SK-N-SH (cell line): ENCODE data around the gene GTPBP8. TPM values are rescaled to one million over a fixed set of nuclear protein-coding genes. Genes with fewer than 3 reads are reported as not detected.

Experiments
- CTCF ChIA-PET: fragments of 300-600, 350-600 bp; formaldehyde crosslinking; extraction: SDS; loops from one replicate; lab custom pipeline; 2021; lab: Yijun Ruan, JAX
- POLR2A ChIA-PET: fragments of 350-600 bp; sonication (Branson Sonifier 250); formaldehyde crosslinking; extraction: SDS; loops from one replicate; lab custom pipeline; 2020; ENCODE audit warnings: antibody characterized with exemption, inconsistent platforms; lab: Yijun Ruan, JAX
- DNase-seq: peaks from one replicate; pipeline ENCODE4 v3.0.0; 2012
- H2AFZ ChIP-seq: fragments of 200-600 bp; sonication (generic); 2 replicates; pipeline ENCODE4 v1.8.1; 2016; ENCODE audit warnings: antibody characterized with exemption, mild to moderate bottlenecking, low read depth
- H3F3A ChIP-seq: fragments of 200-600 bp; sonication (generic); replicated peaks from 2 replicates; pipeline ENCODE3; 2016; ENCODE audit warnings: antibody characterized with exemption, mild to moderate bottlenecking; ENCODE audit not compliant: insufficient read depth
- H3K27ac ChIP-seq, 2 experiments: fragments of 200-500 bp in 1 of 2; fragments of 200-600 bp in 1 of 2; sonication (Bioruptor generic) in 1 of 2; sonication (generic), shearing (Covaris generic) in 1 of 2; 2 replicates each; pipeline versions ENCODE4 v1.5.1 to v1.6.1; 2014 to 2016; ENCODE audit warnings: low read depth in 2 of 2, inconsistent platforms in 1 of 2, low read length in 1 of 2, mild to moderate bottlenecking in 1 of 2, mixed read lengths in 1 of 2
- H3K27me3 ChIP-seq: fragments of 200-600 bp; sonication (generic), shearing (Covaris generic); 2 replicates; pipeline ENCODE4 v1.6.1; 2016; ENCODE audit warnings: mixed run types; ENCODE audit not compliant: insufficient read depth
- H3K36me3 ChIP-seq, 2 experiments: fragments of 200-500 bp in 1 of 2; fragments of 200-600 bp in 1 of 2; sonication (Bioruptor generic) in 1 of 2; sonication (generic) in 1 of 2; replicated peaks in 1 of 2; 2 replicates each; pipeline versions ENCODE3 to v1.5.1; 2014 to 2016; ENCODE audit warnings: low read length in 1 of 2, mild to moderate bottlenecking in 1 of 2; ENCODE audit not compliant: insufficient read depth in 2 of 2, control insufficient read depth in 1 of 2
- H3K4me1 ChIP-seq, 2 experiments: fragments of 200-500 bp in 1 of 2; fragments of 200-600 bp in 1 of 2; sonication (Bioruptor generic) in 1 of 2; sonication (generic), shearing (Covaris generic) in 1 of 2; 2 replicates each; pipeline versions ENCODE4 v1.5.1 to v1.6.1; 2014 to 2016; ENCODE audit warnings: low read depth in 1 of 2, low read length in 1 of 2, mixed run types in 1 of 2; ENCODE audit not compliant: insufficient read depth in 2 of 2, control insufficient read depth in 1 of 2
- H3K4me2 ChIP-seq: fragments of 200-600 bp; sonication (generic), shearing (Covaris generic); 2 replicates; pipeline ENCODE4 v1.6.1; 2017; ENCODE audit warnings: mixed run types
- H3K4me3 ChIP-seq, 2 experiments: fragments of 200-500 bp in 1 of 2; fragments of 200-600 bp in 1 of 2; sonication (Bioruptor generic) in 1 of 2; sonication (generic), shearing (Covaris generic) in 1 of 2; 2 replicates each; pipeline versions ENCODE4 v1.5.1 to v1.8.1; 2014 to 2016; ENCODE audit warnings: low read depth in 2 of 2, inconsistent platforms in 1 of 2, low read length in 1 of 2, mild to moderate bottlenecking in 1 of 2, mixed read lengths in 1 of 2, moderate library complexity in 1 of 2
- H3K79me2 ChIP-seq: fragments of 200-600 bp; sonication (generic); 2 replicates; pipeline ENCODE4 v1.8.1; 2017; ENCODE audit warnings: mild to moderate bottlenecking; ENCODE audit not compliant: insufficient read depth
- H3K9ac ChIP-seq: fragments of 200-600 bp; sonication (generic); 2 replicates; pipeline ENCODE4 v1.6.1; 2017; ENCODE audit warnings: mixed run types
- H3K9me2 ChIP-seq: fragments of 200-600 bp; sonication (generic); 2 replicates; pipeline ENCODE4 v1.6.1; 2017; ENCODE audit warnings: mixed run types
- H3K9me3 ChIP-seq: fragments of 200-600 bp; sonication (generic); 2 replicates; pipeline ENCODE4 v1.6.1; 2017; ENCODE audit warnings: mixed run types, mild to moderate bottlenecking, moderate library complexity
- H4K20me1 ChIP-seq: fragments of 200-600 bp; sonication (generic); 2 replicates; pipeline ENCODE4 v1.6.1; 2017; ENCODE audit warnings: mild to moderate bottlenecking, mixed run types; ENCODE audit not compliant: insufficient read depth
- CTCF ChIP-seq: fragments of 200-600 bp; sonication (generic); IDR thresholded peaks from 2 replicates; pipeline ENCODE4 v1.6.1; 2017; ENCODE audit warnings: antibody characterized with exemption, mild to moderate bottlenecking, moderate library complexity
- ELF1 ChIP-seq: IDR thresholded peaks from 2 replicates; pipeline ENCODE4 v1.4.0; 2012
- EP300 ChIP-seq, 2 experiments: IDR thresholded peaks; 2 replicates each; pipeline versions ENCODE4 v1.4.0 to v1.6.1; 2012; ENCODE audit warnings: borderline replicate concordance in 1 of 2, low read depth in 1 of 2, low read length in 1 of 2
- FOSL2 ChIP-seq: IDR thresholded peaks from 2 replicates; pipeline ENCODE4 v1.4.0; 2012; ENCODE audit warnings: low read depth, mild to moderate bottlenecking, moderate library complexity, borderline replicate concordance
- FOXM1 ChIP-seq: IDR thresholded peaks from 2 replicates; pipeline ENCODE4 v1.4.0; 2012; ENCODE audit warnings: low read depth, mild to moderate bottlenecking
- IRF3 ChIP-seq: fragments of 150-350 bp; IDR thresholded peaks from 2 replicates; pipeline ENCODE4 v1.6.1; 2016; ENCODE audit warnings: mild to moderate bottlenecking, low read depth, low read length
- JUND ChIP-seq: IDR thresholded peaks from 2 replicates; pipeline ENCODE4 v1.4.0; 2012
- MEF2A ChIP-seq: IDR thresholded peaks from 2 replicates; pipeline ENCODE4 v1.4.0; 2012; ENCODE audit warnings: low read depth, borderline replicate concordance
- MXI1 ChIP-seq: IDR thresholded peaks from 2 replicates; pipeline ENCODE4 v1.6.1; 2012; ENCODE audit warnings: mild to moderate bottlenecking, low read depth, low read length, improper control_type of control experiment
- NFIC ChIP-seq: IDR thresholded peaks from 2 replicates; pipeline ENCODE4 v1.4.0; 2012; ENCODE audit warnings: borderline replicate concordance
- NRF1 ChIP-seq: IDR thresholded peaks from 2 replicates; pipeline ENCODE4 v1.6.1; 2012; ENCODE audit warnings: low read depth, mild to moderate bottlenecking, low read length
- POLR2AphosphoS5 ChIP-seq: IDR thresholded peaks from 2 replicates; pipeline ENCODE4 v1.6.1; 2012; ENCODE audit warnings: low read depth, low read length
- RCOR1 ChIP-seq: fragments of 150-350 bp; IDR thresholded peaks from 2 replicates; pipeline ENCODE4 v1.6.1; 2017; ENCODE audit warnings: antibody characterized with exemption, low read length
- RFX5 ChIP-seq: IDR thresholded peaks from 2 replicates; pipeline ENCODE4 v1.6.1; 2012; ENCODE audit warnings: mild to moderate bottlenecking, improper control_type of control experiment, low read length
- SIN3A ChIP-seq: IDR thresholded peaks from 2 replicates; pipeline ENCODE4 v1.6.1; 2012; ENCODE audit warnings: low read depth, mild to moderate bottlenecking, low read length, moderate library complexity, borderline replicate concordance
- SMC3 ChIP-seq: IDR thresholded peaks from 2 replicates; pipeline ENCODE4 v1.6.1; 2012; ENCODE audit warnings: low read depth, low read length, improper control_type of control experiment
- TEAD4 ChIP-seq: IDR thresholded peaks from 2 replicates; pipeline ENCODE4 v1.4.0; 2012; ENCODE audit warnings: mild to moderate bottlenecking, borderline replicate concordance; ENCODE audit not compliant: insufficient read depth
- ZBTB33 ChIP-seq: IDR thresholded peaks from 2 replicates; pipeline ENCODE4 v1.4.0; 2012; ENCODE audit warnings: low read depth, borderline replicate concordance
- whole genome bisulfite sequencing: methylation state at CpG from one replicate; pipeline ENCODE4 v1.1.6; 2017; ENCODE audit warnings: low lambda C conversion rate; 5-methylcytosine and 5-hydroxymethylcytosine counted together
- polyA plus RNA-seq, 3 experiments: library from polyadenylated mRNA; depleted of rRNA; stranded (reverse); fragments of >200 nt; gene quantifications; 2 replicates each; pipeline ENCODE4 v1.2.3, GENCODE V29; 2012
- TF ChIP-seq, protein P1 (sequence below): IDR thresholded peaks from 2 replicates; pipeline ENCODE4 v1.4.0; 2012; ENCODE audit warnings: low read depth, borderline replicate concordance

GTPBP8 gene
- polyA plus RNA-seq, 1 of the 3 experiments (the other 2 are of a cell fraction): 20.1 TPM

DNA sequence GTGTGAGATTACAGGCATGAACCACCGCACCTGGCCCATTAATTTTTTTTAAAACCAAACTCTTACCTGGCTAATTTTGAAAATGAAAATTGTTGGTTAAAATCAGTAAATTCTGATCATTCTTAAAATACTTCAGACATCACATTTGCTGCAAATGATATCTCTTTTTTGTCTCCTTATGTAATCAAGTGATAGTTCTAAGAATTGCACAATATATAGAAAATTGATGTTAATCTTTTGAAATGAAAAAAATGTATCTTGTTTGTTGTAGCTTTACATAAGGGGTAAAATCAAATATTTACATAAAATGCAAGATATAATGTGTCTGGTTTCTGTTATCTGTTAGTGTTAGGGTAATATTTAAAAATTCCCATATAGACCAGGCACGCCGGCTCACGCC lies 5.0 kb downstream of the GTPBP8 start:
- H4K20me1 ChIP-seq: no peaks in the 10 kb centered on the region
- H3F3A ChIP-seq: peaks cover 12% of the 10 kb centered on the region
- no peak overlapping the region for H2AFZ ChIP-seq
- POLR2A ChIA-PET: interaction anchor here (0.6 kb wide), 1 partner anchor 427 kb away, joined by 3 read pairs; no protein-coding TSS in a partner anchor
- no peaks in the 10 kb centered on the region for H3K9me3 ChIP-seq
- H3K4me3 ChIP-seq: no peak overlapping the region
- WGBS: 97% methylated on average over 4 of the region's 4 CpGs
- peaks cover 48 to 51% of the 10 kb centered on the region in 2 experiments for H3K36me3 ChIP-seq
- H3K9me2 ChIP-seq: no peaks in the 10 kb centered on the region
- peaks cover 6 to 7% of the 10 kb centered on the region in 2 experiments; a peak in 3 of 4 replicates for H3K4me1 ChIP-seq
- H3K27ac ChIP-seq: no peak overlapping the region
- no peak overlapping the region for H3K9ac ChIP-seq
- DNase-seq: no peak
- TF ChIP-seq JUND: no peak
- TF ChIP-seq POLR2AphosphoS5: no peak
- TF ChIP-seq, protein P1, sequence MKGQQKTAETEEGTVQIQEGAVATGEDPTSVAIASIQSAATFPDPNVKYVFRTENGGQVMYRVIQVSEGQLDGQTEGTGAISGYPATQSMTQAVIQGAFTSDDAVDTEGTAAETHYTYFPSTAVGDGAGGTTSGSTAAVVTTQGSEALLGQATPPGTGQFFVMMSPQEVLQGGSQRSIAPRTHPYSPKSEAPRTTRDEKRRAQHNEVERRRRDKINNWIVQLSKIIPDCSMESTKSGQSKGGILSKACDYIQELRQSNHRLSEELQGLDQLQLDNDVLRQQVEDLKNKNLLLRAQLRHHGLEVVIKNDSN: no peak
- TF ChIP-seq FOXM1: no peak
- TF ChIP-seq RFX5: no peak
- TF ChIP-seq NFIC: no peak
- no peak for TF ChIP-seq CTCF
- TF ChIP-seq ELF1: no peak
- TF ChIP-seq SIN3A: no peak
- TF ChIP-seq MEF2A: no peak
- TF ChIP-seq EP300 (IDR thresholded peaks at IDR 0.05; ENCODE audit: borderline replicate concordance in 1 of 2, low read depth in 1 of 2, low read length in 1 of 2): no peak
- TF ChIP-seq MXI1: no peak
- no peak for TF ChIP-seq SMC3
- TF ChIP-seq NRF1: no peak
- no peaks in the 10 kb centered on the region for H3K27me3 ChIP-seq
- CTCF ChIA-PET: interaction anchor here (1.5 kb wide), 1 partner anchor 352 kb away, joined by 3 read pairs; no protein-coding TSS in a partner anchor
- peaks cover 44% of the 10 kb centered on the region for H3K79me2 ChIP-seq
- no peak overlapping the region for H3K4me2 ChIP-seq

DNA sequence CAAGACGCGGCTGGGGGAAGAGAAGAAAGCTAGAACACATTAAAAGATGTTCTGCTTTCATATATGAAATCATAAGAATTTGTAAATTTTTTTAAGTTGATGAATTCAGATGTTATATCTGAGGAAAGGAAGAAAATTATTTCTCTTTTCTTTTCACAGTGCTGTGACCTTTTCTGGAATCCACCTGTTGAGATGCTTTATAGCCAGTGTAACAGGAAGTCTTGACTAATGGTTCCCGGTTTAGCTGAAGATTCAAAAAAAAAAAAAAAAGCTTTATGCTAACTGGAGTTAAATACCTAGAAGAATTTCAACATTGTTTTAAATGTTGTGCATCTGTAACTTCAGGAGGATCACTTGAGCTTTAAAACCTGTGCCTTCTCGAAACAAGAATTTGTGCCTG lies 9.9 kb downstream of the GTPBP8 start:
- no peaks in the 10 kb centered on the region for H3K9me3 ChIP-seq
- peaks cover 79 to 82% of the 10 kb centered on the region in 2 experiments for H3K36me3 ChIP-seq
- POLR2A ChIA-PET: no interaction called here
- H3K4me3 ChIP-seq: no peak overlapping the region
- H2AFZ ChIP-seq: no peak overlapping the region
- TF ChIP-seq FOSL2: no peak
- no peak for TF ChIP-seq EP300 (IDR thresholded peaks at IDR 0.05; ENCODE audit: borderline replicate concordance in 1 of 2, low read depth in 1 of 2, low read length in 1 of 2)
- no peak for TF ChIP-seq MXI1
- TF ChIP-seq ZBTB33: no peak
- no peak for TF ChIP-seq JUND
- TF ChIP-seq RCOR1: no peak
- no peak for TF ChIP-seq POLR2AphosphoS5
- no peak for TF ChIP-seq MEF2A
- TF ChIP-seq IRF3: no peak
- no peak for TF ChIP-seq TEAD4
- CTCF ChIA-PET: interaction anchor here (0.6 to 1.6 kb wide), 5 partner anchors 10 to 357 kb away, joined by 3 to 9 read pairs (median 3); partner anchors contain the start of gene GTPBP8
- H3K9me2 ChIP-seq: no peaks in the 10 kb centered on the region
- peaks cover 19% of the 10 kb centered on the region for H3F3A ChIP-seq
- no peaks in the 10 kb centered on the region for H4K20me1 ChIP-seq
- H3K4me1 ChIP-seq: no peaks in the 10 kb centered on the region; a peak in 2 of 4 replicates
- H3K27ac ChIP-seq: no peak overlapping the region; a peak in 1 of 4 replicates
- 78% methylated on average over 4 of the region's 4 CpGs for WGBS
- H3K9ac ChIP-seq: no peak overlapping the region
- DNase-seq: no peak
- peaks cover 11% of the 10 kb centered on the region for H3K79me2 ChIP-seq
- H3K27me3 ChIP-seq: no peaks in the 10 kb centered on the region
- no peak overlapping the region for H3K4me2 ChIP-seq
